Gastroesophageal sphincter (tissue), 3 donors: ENCODE results near the gene GPR26.

ENCODE experiments used
- CTCF ChIP-seq, 4 experiments: fragments of 200-600 bp in 2 of 4; fragments of 450-650 bp in 2 of 4; sonication (generic) in 1 of 4; IDR thresholded peaks; one replicate each; pipeline ENCODE4 v1.5.1; 2017 to 2019; ENCODE audit warnings: antibody characterized with exemption in 4 of 4, mild to moderate bottlenecking in 2 of 4, moderate library complexity in 2 of 4
- EP300 ChIP-seq: sonication (generic); formaldehyde crosslinking; IDR thresholded peaks from one replicate; pipeline ENCODE4 v1.6.1; 2017; ENCODE audit warnings: antibody characterized with exemption, mild to moderate bottlenecking
- POLR2A ChIP-seq, 2 donors: fragments of 450-650 bp; IDR thresholded peaks; one replicate each; pipeline ENCODE4 v1.6.1; 2017; ENCODE audit warnings: antibody characterized with exemption in 2 of 2, mild to moderate bottlenecking in 2 of 2, moderate library complexity in 1 of 2
- POLR2AphosphoS5 ChIP-seq: sonication (generic); formaldehyde crosslinking; IDR thresholded peaks from one replicate; pipeline ENCODE4 v1.6.1; 2017; ENCODE audit warnings: antibody characterized with exemption

DNA sequence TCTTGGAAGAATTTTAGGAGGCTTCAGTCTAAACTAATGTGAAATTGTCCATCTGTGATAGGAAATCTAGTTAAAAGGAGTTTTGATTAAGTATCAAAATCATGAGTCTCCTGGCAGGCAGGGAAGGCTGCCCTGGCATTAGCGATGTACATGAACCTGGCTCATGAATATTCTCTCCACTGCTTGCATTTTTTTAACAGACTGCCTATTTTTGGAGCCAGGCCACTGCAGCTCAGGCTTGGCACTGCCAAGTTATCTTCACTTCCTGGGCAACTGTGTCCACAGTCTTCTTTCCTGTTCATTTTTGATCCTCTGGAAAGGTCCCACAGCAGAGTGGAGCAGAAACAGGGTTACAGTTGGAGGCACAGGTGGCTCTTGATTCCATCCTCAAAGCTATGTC is 7.0 kb downstream of the GPR26 start:
- TF ChIP-seq CTCF (IDR thresholded peaks at IDR 0.05) = no peak
- TF ChIP-seq EP300 = no peak
- no peak for TF ChIP-seq POLR2A (IDR thresholded peaks at IDR 0.05)
- TF ChIP-seq POLR2AphosphoS5 = no peak
